ENCODE measurements around the gene NCEH1. TPM values are rescaled to one million over a fixed set of nuclear protein-coding genes. Genes with fewer than 3 reads are reported as not detected.
A peak's percentile ranks its signal among the peaks of the same experiment; 100 is the strongest.

Gene NCEH1
- total and polyA plus RNA-seq, 10 of the 15 experiments (the other 5 are each of a cell fraction or from before 2014, with no cell fraction given) = 1.8 to 8.1 (median 4.5) TPM

- Histone ChIP-seq H2AFZ (ENCODE audit: control insufficient read depth, low read depth, low read length) (peak within 1 kb of the TSS; percentile 98), H3K4me2 (ENCODE audit: control insufficient read depth, insufficient read depth) (peak within 1 kb of the TSS; percentile 83), H3K4me3 (peak within 1 kb of the TSS; percentile 93), H4K20me1 (ENCODE audit: control insufficient read depth, insufficient read depth) (no peaks in the 10 kb centered on the region), H3K9ac (ENCODE audit: control insufficient read depth, insufficient read depth, low read length) (peak within 1 kb of the TSS; percentile 96), H3K4me1 (ENCODE audit: control insufficient read depth, insufficient read depth, low read length) (no peaks in the 10 kb centered on the region), H3K27me3 (replicated peaks in 1 of 2; ENCODE audit: control insufficient read depth in 2 of 2, insufficient read depth in 2 of 2, low read length in 1 of 2) (no peaks in the 10 kb centered on the region), H3K9me3 (replicated peaks; ENCODE audit: control insufficient read depth, insufficient read depth, low read length) (no peaks in the 10 kb centered on the region), H3K36me3 (ENCODE audit: control insufficient read depth in 2 of 2, insufficient read depth in 2 of 2, low read length in 1 of 2) (peaks cover 0 to 1% of the 10 kb centered on the region in 2 experiments; a peak in 2 of 4 replicates), H3K27ac (ENCODE audit: control insufficient read depth, insufficient read depth) (peak within 1 kb of the TSS; percentile 92), H3K79me2 (ENCODE audit: control insufficient read depth, insufficient read depth, low read length) (peaks cover 45% of the 10 kb centered on the region)
- peak; percentile 99 for FAIRE-seq
- CTCF ChIA-PET = interaction anchor here (0.6 to 3.1 kb wide), 15 partner anchors 8 to 156 kb away, joined by 3 to 32 read pairs (median 3); partner anchors contain the start of gene NCEH1
- POLR2A ChIA-PET = interaction anchor here (0.6 to 1.7 kb wide), 7 partner anchors 12 to 597 kb away, joined by 3 to 5 read pairs (median 3); no protein-coding TSS in a partner anchor
- TSS peak; percentile 79 for BruUV-seq (replicated peaks)
- SMC1A ChIA-PET (ENCODE audit: uncharacterized antibody, unreplicated experiment) = interaction anchor here (0.6 to 1.6 kb wide), 11 partner anchors 9 to 470 kb away, joined by 3 to 6 read pairs (median 4); partner anchors contain the start of gene NCEH1
- RAD21 ChIA-PET (ENCODE audit: unreplicated experiment) = interaction anchor here (1.0 to 1.4 kb wide), 3 partner anchors 10 to 78 kb away, joined by 3 to 9 read pairs (median 3); no protein-coding TSS in a partner anchor
- ATAC-seq = peak; percentile 98
- intact Hi-C loops (cut with micrococcal nuclease; ENCODE audit: unreplicated experiment) = loop anchor here (2.0 kb wide), 1 partner anchor 78 kb away; no protein-coding TSS in a partner anchor
- in situ Hi-C loops (cut with MboI) = no loop called here
- under 1% methylated on average over 49 of the region's 49 CpGs for WGBS (ENCODE audit: insufficient coverage, insufficient replicate concordance, low lambda C conversion rate, missing lambda C conversion rate)
- peak; percentile 96 for DNase-seq (ENCODE audit: low read depth, low spot score)
- TF ChIP-seq SKIL (IDR thresholded peaks at IDR 0.05; ENCODE audit: low read depth, poor library complexity, severe bottlenecking) (peak; percentile 49), MYC (IDR thresholded peaks at IDR 0.05; ENCODE audit: insufficient read depth, insufficient read length, insufficient replicate concordance, low read length, severe bottlenecking) (no peak), KLF5 (IDR thresholded peaks at IDR 0.05; ENCODE audit: partially characterized antibody) (no peak), ZBTB40 (IDR thresholded peaks at IDR 0.05; ENCODE audit: borderline replicate concordance) (no peak; the same call in 1 of the 2 replicates), BMI1 (IDR thresholded peaks at IDR 0.05; ENCODE audit: borderline replicate concordance) (no peak), RUNX3 (IDR thresholded peaks at IDR 0.05; ENCODE audit: low read length) (peak; percentile 61), RFX5 (IDR thresholded peaks at IDR 0.05; ENCODE audit: low read depth, low read length) (peak; percentile 54; the same call in 1 of the 2 replicates), ATF7 (IDR thresholded peaks at IDR 0.05; ENCODE audit: low read depth) (peak; percentile 25; the same call in 1 of the 2 replicates), ZBED1 (IDR thresholded peaks at IDR 0.05; ENCODE audit: borderline replicate concordance) (no peak), SMARCA5 (IDR thresholded peaks at IDR 0.05) (no peak), PAX5 (IDR thresholded peaks at IDR 0.05; ENCODE audit: borderline replicate concordance, low read depth, low read length) (peak; percentile 51; the same call in 1 of the 2 replicates), E2F8 (IDR thresholded peaks at IDR 0.05; ENCODE audit: low read depth, partially characterized antibody) (no peak), CBFB (IDR thresholded peaks at IDR 0.05; ENCODE audit: low read depth) (peak; percentile 29; the same call in 1 of the 2 replicates)
Measured at GRCh38 chr3:172750368-172751174, 39.7 kb upstream of the NCEH1 start, which contains the start of gene ECT2. Gene ECT2, plus strand, starts transcription at chr3:172750726. Its CDS starts 3,805 bp downstream, at chr3:172754531.
